Glomerular visceral epithelial cell (primary cell): Measurements from ENCODE around the gene DLD.
"Not testable (repeated sequence)": the region's sequence is repeated elsewhere in the genome, so short reads cannot be mapped to it uniquely, and the experiment has no call there.

ENCODE experiments used
- DNase-seq: peaks from one replicate; pipeline ENCODE4 v3.0.0-alpha.2; 2016; ENCODE audit errors: extremely low spot score

Gene DLD

DNA sequence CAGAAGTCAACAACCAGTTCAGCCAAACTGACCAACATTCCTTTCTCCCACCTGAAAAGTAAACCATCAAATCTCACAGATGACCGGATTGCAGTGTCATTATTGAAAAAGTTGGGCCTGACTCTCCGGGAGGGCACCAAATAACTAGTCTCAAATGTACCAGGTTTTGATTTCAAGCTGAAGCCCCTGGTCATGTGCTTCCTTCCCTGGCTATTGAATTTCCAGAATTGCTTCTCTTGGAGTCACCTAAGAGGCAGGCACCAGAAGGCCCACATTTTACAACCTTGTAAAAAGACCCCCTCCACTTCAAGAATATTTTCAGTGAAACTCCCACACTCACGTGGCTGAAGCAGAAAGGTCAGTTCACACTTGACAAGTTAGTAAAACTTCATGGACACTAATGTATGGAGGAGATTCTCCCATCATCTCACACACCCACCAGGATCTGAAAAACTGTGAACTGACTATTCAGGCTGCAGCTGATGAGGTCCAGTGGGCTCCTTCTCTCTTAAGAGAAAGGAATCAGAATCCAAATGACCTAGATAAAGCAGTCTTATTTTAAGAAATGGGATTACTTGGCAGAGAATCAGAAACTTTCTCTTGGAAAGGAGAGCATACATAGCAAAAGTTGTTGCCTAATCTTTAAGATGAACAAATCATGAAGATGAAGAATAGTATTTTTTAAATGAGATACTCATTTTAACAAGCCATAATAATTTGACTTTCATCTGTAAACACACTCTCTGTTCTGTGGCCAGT lies 53.6 kb downstream of the DLD start:
- no peak for DNase-seq

DNA sequence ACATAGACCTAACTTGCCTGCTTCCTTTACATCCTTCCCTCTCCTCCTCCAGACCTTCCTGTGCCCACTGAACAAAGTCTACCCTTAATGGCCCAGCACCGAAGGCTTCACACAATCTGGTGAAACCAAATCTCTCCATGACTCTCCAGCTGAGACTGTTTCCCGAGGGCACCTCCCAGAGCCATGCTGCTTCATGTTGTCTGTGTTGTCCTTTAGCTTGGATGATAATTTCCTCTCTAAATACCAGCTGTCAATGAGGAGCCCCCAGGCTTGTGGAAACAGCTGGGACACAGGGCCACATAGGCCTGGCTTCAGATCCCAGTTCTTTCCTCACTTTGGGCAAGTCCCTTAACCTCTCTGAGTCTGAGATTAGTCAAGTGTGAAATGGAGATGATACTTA lies 54.3 kb downstream of the DLD start:
- no peak for DNase-seq

GRCh38 chr7:107946451-107946850 lies 55.5 kb downstream of the DLD start:
- DNase-seq, result no peak

- no peak for DNase-seq
Observed at GRCh38 chr7:107946881-107947280, 55.9 kb downstream of the DLD start.

GRCh38 chr7:107948645-107949442 lies 57.9 kb downstream of the DLD start:
- peak; percentile 18 for DNase-seq

- DNase-seq, result no peak
Observed at GRCh38 chr7:107949443-107949935, 58.5 kb downstream of the DLD start.

GRCh38 chr7:107951172-107951787 lies 60.3 kb downstream of the DLD start:
- DNase-seq, result no peak

- DNase-seq, result no peak
Observed at GRCh38 chr7:107951896-107952295, 60.9 kb downstream of the DLD start.

GRCh38 chr7:107953265-107953923 lies 62.4 kb downstream of the DLD start:
- DNase-seq, result no peak

GRCh38 chr7:107953924-107954303 lies 62.9 kb downstream of the DLD start:
- no peak for DNase-seq

- DNase-seq, result no peak
Observed at GRCh38 chr7:107955394-107955793, 64.4 kb downstream of the DLD start.

- DNase-seq, result not testable (repeated sequence)
Observed at GRCh38 chr7:107956950-107957349, 66.0 kb downstream of the DLD start.

GRCh38 chr7:107957436-107957835 lies 66.5 kb downstream of the DLD start:
- DNase-seq, result no peak

GRCh38 chr7:107958764-107959526 lies 68.0 kb downstream of the DLD start:
- no peak for DNase-seq

DNA sequence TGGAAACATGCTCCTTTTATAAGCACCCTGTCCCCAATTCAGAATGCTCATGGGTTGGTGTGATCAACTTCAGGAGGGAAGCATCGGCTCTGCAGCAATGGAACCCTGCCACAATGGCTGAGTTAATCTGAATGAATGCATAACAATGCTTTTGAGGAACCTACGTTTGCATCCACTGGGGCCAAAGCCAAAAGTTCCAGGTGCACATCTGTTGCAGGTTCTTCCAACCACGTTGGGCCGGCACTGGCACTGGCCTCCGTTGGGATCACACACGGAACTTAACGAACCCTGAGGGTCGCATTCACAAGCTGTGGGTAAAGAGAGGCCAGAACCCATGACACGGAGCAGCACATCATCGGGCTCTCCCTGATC lies 68.5 kb downstream of the DLD start:
- DNase-seq, result no peak

DNA sequence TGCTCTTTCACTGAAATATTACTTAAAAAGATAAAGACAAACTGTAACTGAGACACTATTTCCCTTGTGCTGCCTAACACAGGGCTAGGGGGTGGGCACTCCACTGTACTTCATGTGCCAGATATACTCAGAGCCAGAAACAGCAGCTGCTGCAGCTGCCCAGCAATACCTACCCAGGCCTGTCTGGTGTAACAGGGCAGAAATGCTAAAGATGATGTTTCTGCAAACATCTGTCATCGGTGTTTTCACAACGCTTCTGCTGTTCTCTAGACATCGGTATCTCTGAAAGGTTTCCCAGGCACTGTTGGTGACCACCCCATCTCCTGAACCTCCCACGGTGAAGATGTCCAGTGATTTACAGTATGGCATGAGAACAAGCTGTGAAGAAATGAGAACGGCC lies 69.3 kb downstream of the DLD start:
- no peak for DNase-seq

- DNase-seq, result no peak
Observed at GRCh38 chr7:107961405-107961804, 70.4 kb downstream of the DLD start.

DNA sequence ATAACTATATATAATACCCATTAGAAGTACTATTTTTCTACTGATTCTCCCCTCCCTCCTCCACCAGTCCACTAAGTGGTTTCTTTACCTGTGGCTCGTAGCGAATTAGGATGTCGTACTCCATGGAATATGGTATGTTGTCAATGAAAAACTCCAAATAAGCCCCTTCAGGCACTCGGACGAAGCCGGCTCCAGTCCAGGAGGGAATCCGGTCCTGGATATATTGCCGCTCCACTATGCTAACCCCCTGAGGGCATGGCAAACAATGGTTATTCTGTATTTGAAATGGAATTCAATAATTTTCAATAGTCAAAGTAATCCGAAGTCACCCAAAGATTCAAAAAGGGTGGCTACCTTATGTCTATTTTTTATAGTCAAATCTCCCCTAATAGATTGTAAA lies 71.8 kb downstream of the DLD start:
- no peak for DNase-seq

- DNase-seq, result no peak
Observed at GRCh38 chr7:107964510-107964909, 73.5 kb downstream of the DLD start.

GRCh38 chr7:107966711-107967110 lies 75.7 kb downstream of the DLD start:
- DNase-seq, result peak; percentile 81

GRCh38 chr7:107967420-107967819 lies 76.4 kb downstream of the DLD start:
- no peak for DNase-seq
